HG03045 (cell line): ENCODE measurements around the gene SEMA3G.

ENCODE experiments used
- ATAC-seq: cut with Tn5 transposase; IDR thresholded peaks from one replicate; pipeline ENCODE4 v1.9.1; 2021; ENCODE audit warnings: mild to moderate bottlenecking, moderate library complexity; ENCODE audit not compliant: unreplicated experiment

Gene SEMA3G

GRCh38 chr3:52479877-52480575 is 35.1 kb upstream of the SEMA3G start:
- ATAC-seq = no peak

GRCh38 chr3:52479037-52479876 is 34.4 kb upstream of the SEMA3G start:
- ATAC-seq = no peak

GRCh38 chr3:52477796-52478095 is 32.8 kb upstream of the SEMA3G start:
- no peak for ATAC-seq

GRCh38 chr3:52477076-52477795 is 32.3 kb upstream of the SEMA3G start:
- no peak for ATAC-seq

- no peak for ATAC-seq
Observed at GRCh38 chr3:52473026-52473425, 28.1 kb upstream of the SEMA3G start.

- no peak for ATAC-seq
Observed at GRCh38 chr3:52472239-52473000, 27.5 kb upstream of the SEMA3G start.

- no peak for ATAC-seq
Observed at GRCh38 chr3:52471371-52472238, 26.7 kb upstream of the SEMA3G start.

- no peak for ATAC-seq
Observed at GRCh38 chr3:52470920-52471319, 26.0 kb upstream of the SEMA3G start.

GRCh38 chr3:52469001-52469400 is 24.1 kb upstream of the SEMA3G start:
- no peak for ATAC-seq

- no peak for ATAC-seq
Observed at GRCh38 chr3:52468336-52468735, 23.4 kb upstream of the SEMA3G start.

GRCh38 chr3:52463416-52463815 is 18.5 kb upstream of the SEMA3G start:
- ATAC-seq = no peak

GRCh38 chr3:52461874-52462273 is 17.0 kb upstream of the SEMA3G start:
- ATAC-seq = no peak

GRCh38 chr3:52458770-52459545 is 14.1 kb upstream of the SEMA3G start:
- no peak for ATAC-seq

- no peak for ATAC-seq
Observed at GRCh38 chr3:52458031-52458760, 13.3 kb upstream of the SEMA3G start.

GRCh38 chr3:52456800-52457183 is 11.9 kb upstream of the SEMA3G start:
- no peak for ATAC-seq

- no peak for ATAC-seq
Observed at GRCh38 chr3:52456169-52456799, 11.4 kb upstream of the SEMA3G start.

- peak; percentile 73 for ATAC-seq
Observed at GRCh38 chr3:52455283-52456168, 10.6 kb upstream of the SEMA3G start, which contains the start of gene NISCH. TSS of gene NISCH (plus strand) at chr3:52455604. CDS start at chr3:52455642, 38 bp downstream.
